OCI-LY1 (cell line): ENCODE results near the gene PLCB4.
"Not testable (repeated sequence)": the region's sequence is repeated elsewhere in the genome, so short reads cannot be mapped to it uniquely, and the experiment has no call there.

Experiments used
- H2AFZ ChIP-seq: fragments of 200-600 bp; sonication (generic), shearing (Covaris generic); 2 replicates; pipeline ENCODE4 v1.6.0; 2014; ENCODE audit warnings: antibody characterized with exemption, mild to moderate bottlenecking, low read length
- H3F3A ChIP-seq: fragments of 200-600 bp; sonication (generic), shearing (Covaris generic); 2 replicates; pipeline ENCODE4 v1.6.0; 2014; ENCODE audit warnings: mild to moderate bottlenecking, antibody characterized with exemption, low read length, moderate library complexity; ENCODE audit not compliant: insufficient read depth
- H3K27ac ChIP-seq: fragments of 200-600 bp; sonication (generic); 2 replicates; pipeline ENCODE4 v1.5.1; 2014; ENCODE audit warnings: low read length, mixed run types, mild to moderate bottlenecking, low read depth; ENCODE audit not compliant: poor library complexity, severe bottlenecking
- H3K27me3 ChIP-seq: fragments of 200-600 bp; sonication (generic); 2 replicates; pipeline ENCODE4 v1.6.0; 2014; ENCODE audit warnings: antibody characterized with exemption, mild to moderate bottlenecking, low read length, moderate library complexity; ENCODE audit not compliant: insufficient read depth
- H3K36me3 ChIP-seq: fragments of 200-600 bp; sonication (generic); 2 replicates; pipeline ENCODE4 v1.6.1; 2014; ENCODE audit warnings: mild to moderate bottlenecking, antibody characterized with exemption, low read length, moderate library complexity, mixed read lengths; ENCODE audit not compliant: insufficient read depth
- H3K4me1 ChIP-seq: fragments of 200-600 bp; sonication (generic); 2 replicates; pipeline ENCODE4 v1.5.1; 2014; ENCODE audit warnings: mild to moderate bottlenecking, low read length, moderate library complexity; ENCODE audit not compliant: insufficient read depth, severe bottlenecking
- H3K4me2 ChIP-seq: fragments of 200-600 bp; sonication (generic), shearing (Covaris generic); 2 replicates; pipeline ENCODE4 v1.6.1; 2014; ENCODE audit warnings: low read length
- H3K4me3 ChIP-seq: fragments of 200-600 bp; sonication (generic); 2 replicates; pipeline ENCODE4 v1.5.1; 2014; ENCODE audit warnings: low read length, low read depth, mild to moderate bottlenecking, mixed read lengths; ENCODE audit not compliant: poor library complexity, severe bottlenecking
- H3K79me2 ChIP-seq: fragments of 200-600 bp; shearing (Covaris generic); 2 replicates; pipeline ENCODE4 v1.6.1; 2016; ENCODE audit warnings: mixed run types, low read length, mixed read lengths; ENCODE audit not compliant: insufficient read depth
- H3K9ac ChIP-seq: fragments of 200-600 bp; sonication (generic), shearing (Covaris generic); 2 replicates; pipeline ENCODE4 v1.6.1; 2014; ENCODE audit warnings: mild to moderate bottlenecking, low read length, mixed read lengths
- H3K9me2 ChIP-seq: fragments of 200-600 bp; sonication (generic), shearing (Covaris generic); 2 replicates; pipeline ENCODE4 v1.6.1; 2014; ENCODE audit warnings: low read depth, mild to moderate bottlenecking, low read length, mixed read lengths
- H3K9me3 ChIP-seq: fragments of 200-600 bp; shearing (Covaris generic); 2 replicates; pipeline ENCODE4 v1.6.1; 2014; ENCODE audit warnings: low read length, mixed read lengths
- H4K20me1 ChIP-seq: fragments of 200-600 bp; sonication (generic), shearing (Covaris generic); 2 replicates; pipeline ENCODE4 v1.6.0; 2016; ENCODE audit warnings: mild to moderate bottlenecking, low read length; ENCODE audit not compliant: insufficient read depth
- CTCF ChIP-seq: fragments of 200-600 bp; sonication (generic), shearing (Covaris generic); IDR thresholded peaks from 2 replicates; pipeline ENCODE4 v1.5.1; 2017; ENCODE audit warnings: mild to moderate bottlenecking, antibody characterized with exemption, low read length, moderate library complexity, mixed read lengths
- EZH2 ChIP-seq: fragments of 200-600 bp; sonication (generic), shearing (Covaris generic); IDR thresholded peaks from 2 replicates; pipeline ENCODE4 v1.8.0; 2017; ENCODE audit warnings: borderline replicate concordance, mixed run types, mild to moderate bottlenecking, antibody characterized with exemption, low read length, moderate library complexity, mixed read lengths

Gene PLCB4

GRCh38 chr20:9040863-9041524, 27.9 kb upstream of the PLCB4 start:
- H3K4me3 ChIP-seq, result no peak overlapping the region
- no peaks in the 10 kb centered on the region for H3K27me3 ChIP-seq
- H3K79me2 ChIP-seq, result no peaks in the 10 kb centered on the region
- no peaks in the 10 kb centered on the region for H3K4me1 ChIP-seq
- H3K9me3 ChIP-seq, result no peaks in the 10 kb centered on the region
- H3K27ac ChIP-seq, result no peak overlapping the region
- H3K9ac ChIP-seq, result no peak overlapping the region
- H2AFZ ChIP-seq, result no peak overlapping the region
- H3K9me2 ChIP-seq, result no peaks in the 10 kb centered on the region
- no peaks in the 10 kb centered on the region for H3K36me3 ChIP-seq
- H4K20me1 ChIP-seq, result no peaks in the 10 kb centered on the region
- no peak overlapping the region for H3K4me2 ChIP-seq
- TF ChIP-seq CTCF, result no peak
- TF ChIP-seq EZH2, result no peak
- no peaks in the 10 kb centered on the region for H3F3A ChIP-seq

- no peaks in the 10 kb centered on the region for H3K9me2 ChIP-seq
- no peaks in the 10 kb centered on the region for H3K4me1 ChIP-seq
- H3K27me3 ChIP-seq, result no peaks in the 10 kb centered on the region
- no peaks in the 10 kb centered on the region for H4K20me1 ChIP-seq
- no peaks in the 10 kb centered on the region for H3F3A ChIP-seq
- H3K36me3 ChIP-seq, result no peaks in the 10 kb centered on the region
- H2AFZ ChIP-seq, result no peak overlapping the region
- H3K79me2 ChIP-seq, result no peaks in the 10 kb centered on the region
- no peak overlapping the region for H3K27ac ChIP-seq
- no peak overlapping the region for H3K4me3 ChIP-seq
- TF ChIP-seq EZH2 (no peak), CTCF (no peak)
- no peak overlapping the region for H3K4me2 ChIP-seq
- no peak overlapping the region for H3K9ac ChIP-seq
- no peaks in the 10 kb centered on the region for H3K9me3 ChIP-seq
Observed at GRCh38 chr20:9043364-9043763, 25.5 kb upstream of the PLCB4 start.

- H3F3A ChIP-seq, H3K36me3 ChIP-seq, H3K4me1 ChIP-seq, H3K9ac ChIP-seq, H4K20me1 ChIP-seq, H3K4me3 ChIP-seq, H2AFZ ChIP-seq, H3K27me3 ChIP-seq, H3K9me3 ChIP-seq, H3K79me2 ChIP-seq, H3K9me2 ChIP-seq, H3K4me2 ChIP-seq, H3K27ac ChIP-seq: not testable (repeated sequence)
Observed at GRCh38 chr20:9047928-9048327, 21.0 kb upstream of the PLCB4 start.

- Histone ChIP-seq H3F3A (no peaks in the 10 kb centered on the region), H3K4me3 (no peak overlapping the region), H3K79me2 (no peaks in the 10 kb centered on the region), H3K27me3 (no peaks in the 10 kb centered on the region), H3K9me3 (no peaks in the 10 kb centered on the region), H4K20me1 (no peaks in the 10 kb centered on the region), H3K9ac (no peak overlapping the region), H3K27ac (no peak overlapping the region), H3K36me3 (no peaks in the 10 kb centered on the region), H3K4me2 (no peak overlapping the region), H2AFZ (no peak overlapping the region), H3K9me2 (no peaks in the 10 kb centered on the region), H3K4me1 (no peaks in the 10 kb centered on the region)
- TF ChIP-seq CTCF (no peak), EZH2 (no peak)
Observed at GRCh38 chr20:9051508-9051907, 17.4 kb upstream of the PLCB4 start.
